Activated CD4-positive, alpha-beta T cell treated with anti-CD3 and anti-CD28 coated beads for 36 hours (primary cell): Measurements from ENCODE around the gene TGOLN2. TPM values are rescaled to one million over a fixed set of nuclear protein-coding genes. Genes with fewer than 3 reads are reported as not detected.

ENCODE experiments used
- ATAC-seq: fragments of 200-7000 bp; cut with Tn5 transposase; one replicate; pipeline ENCODE4 v1.10.0; 2021; ENCODE audit warnings: mild to moderate bottlenecking, moderate library complexity
- CTCF ChIA-PET: fragments of 350-600 bp; sonication (Branson Sonifier 250); formaldehyde crosslinking; loops from one replicate; lab custom pipeline; 2021; ENCODE audit warnings: antibody characterized with exemption; lab: Charles Lee
- POLR2A ChIA-PET: fragments of 350-600 bp; sonication (Branson Sonifier 250); formaldehyde crosslinking; loops from one replicate; lab custom pipeline; 2021; ENCODE audit warnings: antibody characterized with exemption, inconsistent platforms; lab: Charles Lee
- DNase-seq: peaks from one replicate; pipeline ENCODE4 v3.0.0-alpha.2; 2020
- H3K27ac Mint-ChIP-seq: one replicate; pipeline ENCODE4 v1.8.0; 2021; ENCODE audit warnings: mixed read lengths
- H3K27me3 Mint-ChIP-seq: one replicate; pipeline ENCODE4 v1.8.0; 2021; ENCODE audit warnings: mixed read lengths
- H3K36me3 Mint-ChIP-seq: one replicate; pipeline ENCODE4 v1.8.0; 2021; ENCODE audit warnings: low read depth, mixed read lengths
- H3K4me1 Mint-ChIP-seq: one replicate; pipeline ENCODE4 v1.8.0; 2021; ENCODE audit warnings: mixed read lengths
- H3K4me3 Mint-ChIP-seq: one replicate; pipeline ENCODE4 v1.8.0; 2021; ENCODE audit warnings: mild to moderate bottlenecking, moderate library complexity, mixed read lengths
- H3K9me3 Mint-ChIP-seq: one replicate; pipeline ENCODE4 v1.8.0; 2021; ENCODE audit warnings: low read depth, mixed read lengths
- intact Hi-C, 2 experiments: fragments of 100-400 bp; cut with DNase I in 1 of 2; cut with micrococcal nuclease in 1 of 2; formaldehyde crosslinking; loops; one replicate each; pipeline versions ENCODE4 v1.14.2 to v1.15.1; 2022 to 2024; cut with DNase I, micrococcal nuclease
- total RNA-seq, 2 experiments: library from RNA; stranded (reverse); gene quantifications; one replicate each; pipeline ENCODE4 v1.2.3, GENCODE V29; 2021

Gene TGOLN2
- total RNA-seq, 2 experiments from 2014 or later: 84.0 to 90.4 TPM

GRCh38 chr2:85309699-85310321 is 18.0 kb downstream of the TGOLN2 start:
- DNase-seq (peak; percentile 34), ATAC-seq (peak; percentile 20)
- H3K4me1 Mint-ChIP-seq: peaks cover 35% of the 10 kb centered on the region
- H3K4me3 Mint-ChIP-seq: peak overlapping the region; percentile 47
- intact Hi-C loops: loop anchor here in 1 of 2 experiments (1.0 kb wide), 1 partner anchor 15 kb away; no protein-coding TSS in a partner anchor
- ChIA-PET POLR2A (interaction anchor here (1.3 kb wide), 1 partner anchor 17 kb away, joined by 5 read pairs; no protein-coding TSS in a partner anchor), CTCF (interaction anchor here (0.5 to 2.8 kb wide), 6 partner anchors 10 to 239 kb away, joined by 3 to 40 read pairs (median 4); no protein-coding TSS in a partner anchor)
- peaks cover 11% of the 10 kb centered on the region for H3K36me3 Mint-ChIP-seq
- no peaks in the 10 kb centered on the region for H3K9me3 Mint-ChIP-seq
- peak overlapping the region; percentile 64 for H3K27ac Mint-ChIP-seq
- H3K27me3 Mint-ChIP-seq: no peaks in the 10 kb centered on the region

GRCh38 chr2:85308896-85309555 is 18.8 kb downstream of the TGOLN2 start:
- Mint-ChIP-seq H3K4me1 (peaks cover 35% of the 10 kb centered on the region), H3K27me3 (no peaks in the 10 kb centered on the region), H3K4me3 (peak overlapping the region; percentile 47), H3K36me3 (peaks cover 7% of the 10 kb centered on the region), H3K9me3 (no peaks in the 10 kb centered on the region), H3K27ac (peak overlapping the region; percentile 64)
- peak; percentile 28 for DNase-seq
- intact Hi-C loops: no loop called here
- CTCF ChIA-PET: interaction anchor here (0.6 to 2.8 kb wide), 5 partner anchors 9 to 240 kb away, joined by 3 to 40 read pairs (median 4); no protein-coding TSS in a partner anchor
- peak; percentile 25 for ATAC-seq
- POLR2A ChIA-PET: no interaction called here

- POLR2A ChIA-PET: no interaction called here
- H3K4me1 Mint-ChIP-seq: peaks cover 35% of the 10 kb centered on the region
- no peak overlapping the region for H3K4me3 Mint-ChIP-seq
- H3K36me3 Mint-ChIP-seq: peaks cover 3% of the 10 kb centered on the region
- ATAC-seq (no peak), DNase-seq (no peak)
- CTCF ChIA-PET: interaction anchor here (2.8 kb wide), 1 partner anchor 9 kb away, joined by 40 read pairs; no protein-coding TSS in a partner anchor
- intact Hi-C loops: no loop called here
- H3K27me3 Mint-ChIP-seq: no peaks in the 10 kb centered on the region
- no peaks in the 10 kb centered on the region for H3K9me3 Mint-ChIP-seq
- H3K27ac Mint-ChIP-seq: no peak overlapping the region
Observed at GRCh38 chr2:85308201-85308600, 19.6 kb downstream of the TGOLN2 start.

GRCh38 chr2:85307527-85307897 is 20.3 kb downstream of the TGOLN2 start:
- DNase-seq: no peak
- CTCF ChIA-PET: no interaction called here
- H3K4me1 Mint-ChIP-seq: peaks cover 35% of the 10 kb centered on the region
- H3K4me3 Mint-ChIP-seq: peak overlapping the region; percentile 28
- no peak for ATAC-seq
- H3K36me3 Mint-ChIP-seq: peaks cover 3% of the 10 kb centered on the region
- peak overlapping the region; percentile 73 for H3K27ac Mint-ChIP-seq
- H3K9me3 Mint-ChIP-seq: no peaks in the 10 kb centered on the region
- H3K27me3 Mint-ChIP-seq: no peaks in the 10 kb centered on the region
- intact Hi-C loops: no loop called here
- POLR2A ChIA-PET: interaction anchor here (1.1 kb wide), 1 partner anchor 20 kb away, joined by 3 read pairs; the partner anchor contains the start of gene TGOLN2

- CTCF ChIA-PET: interaction anchor here (0.5 to 0.9 kb wide), 4 partner anchors 10 to 294 kb away, joined by 3 to 4 read pairs (median 3); no protein-coding TSS in a partner anchor
- Mint-ChIP-seq H3K4me1 (peaks cover 18% of the 10 kb centered on the region), H3K9me3 (no peaks in the 10 kb centered on the region), H3K27me3 (no peaks in the 10 kb centered on the region), H3K36me3 (no peaks in the 10 kb centered on the region), H3K4me3 (no peak overlapping the region), H3K27ac (no peak overlapping the region)
- POLR2A ChIA-PET: no interaction called here
- no peak for DNase-seq
- intact Hi-C loops: no loop called here
- ATAC-seq: no peak
Observed at GRCh38 chr2:85303780-85304531, 23.8 kb downstream of the TGOLN2 start.

- Mint-ChIP-seq H3K27me3 (no peaks in the 10 kb centered on the region), H3K9me3 (no peaks in the 10 kb centered on the region), H3K36me3 (no peaks in the 10 kb centered on the region), H3K4me1 (peaks cover 11% of the 10 kb centered on the region), H3K4me3 (no peak overlapping the region), H3K27ac (no peak overlapping the region)
- ATAC-seq (no peak), DNase-seq (no peak)
- POLR2A ChIA-PET: no interaction called here
- intact Hi-C loops: no loop called here
- CTCF ChIA-PET: interaction anchor here (0.6 to 9.4 kb wide), 3 partner anchors 10 to 35 kb away, joined by 3 to 94 read pairs (median 34); no protein-coding TSS in a partner anchor
Observed at GRCh38 chr2:85302121-85302520, 25.7 kb downstream of the TGOLN2 start.

GRCh38 chr2:85291425-85292023 is 36.3 kb downstream of the TGOLN2 start:
- Mint-ChIP-seq H3K36me3 (no peaks in the 10 kb centered on the region), H3K27ac (peak overlapping the region; percentile 78), H3K9me3 (no peaks in the 10 kb centered on the region), H3K4me1 (peaks cover 16% of the 10 kb centered on the region), H3K27me3 (no peaks in the 10 kb centered on the region), H3K4me3 (peak overlapping the region; percentile 32)
- ATAC-seq: peak; percentile 66
- ChIA-PET CTCF (interaction anchor here (1.1 to 2.0 kb wide), 4 partner anchors 9 to 366 kb away, joined by 3 to 14 read pairs (median 4); no protein-coding TSS in a partner anchor), POLR2A (no interaction called here)
- intact Hi-C loops: loop anchor here in 1 of 2 experiments (5.0 kb wide), 1 partner anchor 344 kb away; no protein-coding TSS in a partner anchor
- peak; percentile 35 for DNase-seq

- no peak overlapping the region for H3K27ac Mint-ChIP-seq
- no peak overlapping the region for H3K4me3 Mint-ChIP-seq
- H3K27me3 Mint-ChIP-seq: no peaks in the 10 kb centered on the region
- H3K9me3 Mint-ChIP-seq: no peaks in the 10 kb centered on the region
- CTCF ChIA-PET: interaction anchor here (0.8 to 2.7 kb wide), 5 partner anchors 10 to 96 kb away, joined by 3 to 14 read pairs (median 4); no protein-coding TSS in a partner anchor
- intact Hi-C loops: loop anchor here (5.0 to 10.0 kb wide), 4 partner anchors 101 to 793 kb away; partner anchors contain the start of gene TCF7L1 (in 1 of the 2)
- DNase-seq: no peak
- no peaks in the 10 kb centered on the region for H3K36me3 Mint-ChIP-seq
- no peak for ATAC-seq
- POLR2A ChIA-PET: no interaction called here
- peaks cover 19% of the 10 kb centered on the region for H3K4me1 Mint-ChIP-seq
Observed at GRCh38 chr2:85288244-85288725, 39.5 kb downstream of the TGOLN2 start.

- intact Hi-C loops: loop anchor here (5.0 to 10.0 kb wide), 4 partner anchors 100 to 793 kb away; partner anchors contain the start of gene TCF7L1 (in 1 of the 2)
- ATAC-seq (no peak), DNase-seq (no peak)
- no peaks in the 10 kb centered on the region for H3K27me3 Mint-ChIP-seq
- no peak overlapping the region for H3K27ac Mint-ChIP-seq
- ChIA-PET POLR2A (no interaction called here), CTCF (interaction anchor here (0.8 to 2.7 kb wide), 7 partner anchors 11 to 221 kb away, joined by 3 to 14 read pairs (median 4); no protein-coding TSS in a partner anchor)
- H3K4me3 Mint-ChIP-seq: no peak overlapping the region
- no peaks in the 10 kb centered on the region for H3K36me3 Mint-ChIP-seq
- no peaks in the 10 kb centered on the region for H3K9me3 Mint-ChIP-seq
- peaks cover 19% of the 10 kb centered on the region for H3K4me1 Mint-ChIP-seq
Observed at GRCh38 chr2:85287721-85288120, 40.1 kb downstream of the TGOLN2 start.

- ATAC-seq (no peak), DNase-seq (no peak)
- Mint-ChIP-seq H3K27me3 (no peaks in the 10 kb centered on the region), H3K27ac (peak overlapping the region; percentile 25), H3K9me3 (no peaks in the 10 kb centered on the region), H3K4me3 (peak overlapping the region; percentile 8), H3K36me3 (no peaks in the 10 kb centered on the region), H3K4me1 (peaks cover 19% of the 10 kb centered on the region)
- CTCF ChIA-PET: interaction anchor here (0.7 to 2.2 kb wide), 6 partner anchors 11 to 252 kb away, joined by 3 to 6 read pairs (median 4); no protein-coding TSS in a partner anchor
- intact Hi-C loops: loop anchor here (5.0 to 10.0 kb wide), 4 partner anchors 100 to 792 kb away; partner anchors contain the start of gene TCF7L1 (in 1 of the 2)
- POLR2A ChIA-PET: interaction anchor here (0.6 kb wide), 1 partner anchor 230 kb away, joined by 3 read pairs; no protein-coding TSS in a partner anchor
Observed at GRCh38 chr2:85286918-85287317, 40.9 kb downstream of the TGOLN2 start.
